Epithelial cell of proximal tubule (primary cell): Measurements from ENCODE around the gene TRABD2B. TPM values are rescaled to one million over a fixed set of nuclear protein-coding genes. Genes with fewer than 3 reads are reported as not detected.

Experiments used
- DNase-seq: peaks from one replicate; pipeline ENCODE4 v3.0.0-alpha.2; 2011; ENCODE audit warnings: low read depth
- H3K4me3 ChIP-seq: 2 replicates; pipeline ENCODE4 v1.5.1; 2011; ENCODE audit warnings: low read depth, mild to moderate bottlenecking, low read length
- CTCF ChIP-seq: conservative IDR thresholded peaks from 2 replicates; pipeline ENCODE4 v1.5.1; 2012; ENCODE audit warnings: low read depth, mild to moderate bottlenecking, low read length
- total RNA-seq: library from RNA; depleted of rRNA; stranded (reverse); fragments of >200 nt; gene quantifications from 2 replicates; pipeline ENCODE4 v1.2.3, GENCODE V29; 2015

TRABD2B gene
- total RNA-seq, 1 donor from 2014 or later = 0.46 TPM

GRCh38 chr1:47816325-47817071, 180.7 kb downstream of the TRABD2B start:
- no peak for TF ChIP-seq CTCF
- H3K4me3 ChIP-seq = no peak overlapping the region
- DNase-seq = no peak

DNA sequence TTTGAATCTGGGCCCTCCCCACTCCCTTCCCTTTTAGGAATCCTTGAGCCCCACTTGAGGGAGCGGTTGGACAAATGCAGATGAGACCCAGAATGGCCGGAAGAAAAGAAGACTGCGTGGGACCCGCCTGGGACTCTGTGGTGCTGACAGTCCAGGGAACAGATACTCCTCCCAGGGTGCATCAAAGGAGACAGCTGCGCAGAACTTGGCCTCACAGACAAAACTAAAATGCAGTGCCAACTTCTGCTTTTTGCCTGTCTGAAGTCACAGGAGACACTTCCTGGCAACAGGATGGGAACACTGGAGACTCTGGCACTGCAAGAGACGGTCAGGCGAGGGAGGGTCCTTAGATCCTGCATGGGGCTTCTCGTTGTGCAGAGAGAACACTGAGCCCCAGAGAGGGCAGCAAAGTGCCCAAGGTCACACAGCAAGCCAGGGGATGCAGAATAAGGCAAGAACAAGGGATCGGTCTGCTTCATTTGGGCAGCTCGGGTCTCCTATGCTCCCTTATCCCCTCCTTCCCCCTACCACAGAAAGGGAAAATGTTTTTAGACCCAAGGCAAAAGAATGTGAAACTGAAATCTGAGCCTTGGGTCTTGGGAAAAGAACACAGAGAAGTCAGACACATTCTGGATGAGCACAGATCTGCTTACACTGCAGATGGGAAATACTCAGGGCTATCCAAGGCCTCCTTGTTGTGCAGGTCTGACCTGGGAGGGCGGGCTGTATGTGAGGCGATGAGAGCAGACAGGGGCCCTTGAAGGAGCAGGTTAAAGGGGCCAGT, 182.4 kb downstream of the TRABD2B start:
- no peak for TF ChIP-seq CTCF
- no peak overlapping the region for H3K4me3 ChIP-seq
- no peak for DNase-seq

DNA sequence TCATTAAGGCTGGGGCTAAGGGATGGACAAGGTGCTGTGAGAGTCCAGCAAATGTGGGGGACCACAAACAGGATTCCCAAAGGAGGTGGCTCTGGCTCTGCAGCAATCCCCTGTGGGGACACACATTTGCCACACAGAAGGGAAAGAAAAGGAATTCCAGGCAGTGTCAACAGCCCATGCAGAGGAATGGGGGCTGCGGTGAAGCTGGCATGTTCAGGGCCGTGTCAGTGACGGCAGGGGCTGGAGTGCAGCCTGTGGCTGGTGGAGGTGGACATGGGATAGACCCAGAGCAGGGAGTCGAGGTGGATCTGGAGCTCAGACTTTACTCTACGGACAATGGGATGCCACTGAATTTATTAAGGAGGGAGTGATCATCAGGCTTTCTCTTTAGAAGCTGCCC, 183.2 kb downstream of the TRABD2B start:
- no peak for DNase-seq
- no peak for TF ChIP-seq CTCF
- H3K4me3 ChIP-seq = no peak overlapping the region

DNA sequence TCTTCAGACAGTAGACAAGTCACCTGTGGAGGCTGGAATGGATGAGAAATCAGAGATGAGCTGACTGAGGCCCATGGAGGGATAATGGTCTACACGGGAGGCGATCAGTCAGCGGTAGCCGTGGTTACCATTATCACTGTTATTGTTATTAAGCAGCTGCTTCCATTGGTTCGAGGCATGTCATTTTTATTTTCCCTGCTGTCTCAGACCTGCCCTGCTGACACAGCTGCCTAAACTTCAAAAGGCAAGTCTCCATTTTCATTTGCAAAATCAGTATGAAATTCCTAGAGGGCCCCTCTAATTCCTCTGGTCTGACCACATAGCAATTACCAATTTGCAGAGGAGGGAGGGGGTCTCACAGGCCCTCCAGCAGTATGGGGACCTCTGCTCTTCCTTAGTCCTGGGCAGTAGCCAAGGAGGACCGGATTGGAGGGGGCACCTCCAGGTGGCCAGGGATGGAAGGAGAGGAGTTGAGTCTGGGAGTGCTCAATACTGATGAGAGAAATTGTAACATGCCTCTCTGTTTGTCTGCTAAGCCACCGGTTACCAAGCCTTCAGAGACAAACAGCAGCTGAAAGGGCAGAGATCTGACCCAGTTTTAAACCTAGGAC, 184.2 kb downstream of the TRABD2B start:
- TF ChIP-seq CTCF = no peak
- H3K4me3 ChIP-seq = no peak overlapping the region
- DNase-seq = no peak

DNA sequence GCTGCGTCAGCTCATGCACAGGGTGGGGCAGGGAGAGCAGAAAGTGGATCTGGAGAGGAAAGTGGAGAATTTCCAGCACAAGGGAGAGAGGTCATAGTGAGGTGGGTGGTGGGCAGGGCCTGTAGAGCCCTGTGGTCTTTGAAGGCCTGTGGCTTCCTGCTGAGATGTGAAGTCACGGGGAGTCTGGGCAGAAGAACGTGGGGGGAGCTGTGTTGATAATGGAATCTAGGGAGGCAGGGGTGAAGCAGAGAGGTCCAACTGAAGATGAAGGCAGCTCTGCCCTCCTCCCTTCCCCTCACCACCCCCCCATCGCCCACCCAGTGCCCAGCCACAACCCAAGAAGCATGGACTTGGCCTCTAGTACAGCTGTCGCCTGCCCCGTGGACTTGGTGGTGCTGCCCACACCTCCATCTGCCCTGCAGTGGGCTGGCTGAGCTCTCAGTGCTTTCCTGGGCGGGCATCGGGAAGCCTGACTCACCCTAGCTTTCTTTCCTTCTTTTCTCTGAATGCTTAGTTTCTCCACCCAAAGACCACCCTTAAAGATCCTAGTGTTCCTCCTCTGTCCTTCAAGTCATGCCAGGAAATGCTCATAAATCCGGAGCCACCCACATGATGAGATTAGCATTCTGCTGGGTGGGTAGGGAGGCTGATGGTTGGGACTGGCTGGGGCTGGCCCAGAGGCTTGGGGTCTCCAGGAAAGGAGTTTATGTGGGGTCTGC, 186.1 kb downstream of the TRABD2B start:
- no peak for TF ChIP-seq CTCF
- no peak overlapping the region for H3K4me3 ChIP-seq
- no peak for DNase-seq

DNA sequence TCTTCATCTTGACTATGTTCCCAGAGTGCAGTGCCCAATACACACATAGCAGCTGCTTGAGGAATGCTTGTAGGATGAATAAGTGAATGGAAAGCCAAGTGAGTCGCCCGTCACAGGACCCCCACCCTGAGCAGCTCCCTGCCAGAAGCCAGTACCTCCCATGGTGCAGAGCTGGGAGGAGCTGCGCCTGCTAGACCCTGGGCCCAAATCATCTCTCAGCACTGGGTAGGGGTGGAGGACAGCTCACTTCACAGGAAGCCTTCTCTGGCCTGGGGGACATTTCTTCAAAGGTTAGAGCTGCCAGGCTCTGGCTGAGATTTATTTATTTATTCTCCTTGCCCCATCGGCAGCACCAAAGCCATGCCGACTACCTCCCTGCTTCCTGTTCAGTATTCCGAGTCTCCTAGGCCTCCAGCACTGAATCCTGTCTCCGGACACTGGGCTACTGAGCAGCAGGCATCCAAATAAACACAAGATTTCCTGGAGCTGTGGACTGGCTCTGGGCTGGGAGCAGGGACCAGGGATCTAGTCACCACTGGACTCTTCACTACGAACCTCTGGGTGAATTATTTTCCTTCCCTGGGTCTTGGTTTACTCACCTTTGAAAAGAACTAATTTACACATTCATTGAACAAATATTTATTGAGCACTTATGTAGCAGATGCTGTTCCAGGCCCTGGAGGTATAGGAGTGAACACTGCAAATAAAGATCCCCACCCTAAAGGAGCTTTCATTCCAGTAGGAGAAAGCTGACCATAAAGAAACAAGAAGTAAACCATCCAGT, 187.7 kb downstream of the TRABD2B start:
- no peak for DNase-seq
- TF ChIP-seq CTCF = no peak
- no peak overlapping the region for H3K4me3 ChIP-seq
